ENCODE results near the gene GPR4.
"Not testable (repeated sequence)": the region's sequence is repeated elsewhere in the genome, so short reads cannot be mapped to it uniquely, and the experiment has no call there.

The GPR4 gene

DNA sequence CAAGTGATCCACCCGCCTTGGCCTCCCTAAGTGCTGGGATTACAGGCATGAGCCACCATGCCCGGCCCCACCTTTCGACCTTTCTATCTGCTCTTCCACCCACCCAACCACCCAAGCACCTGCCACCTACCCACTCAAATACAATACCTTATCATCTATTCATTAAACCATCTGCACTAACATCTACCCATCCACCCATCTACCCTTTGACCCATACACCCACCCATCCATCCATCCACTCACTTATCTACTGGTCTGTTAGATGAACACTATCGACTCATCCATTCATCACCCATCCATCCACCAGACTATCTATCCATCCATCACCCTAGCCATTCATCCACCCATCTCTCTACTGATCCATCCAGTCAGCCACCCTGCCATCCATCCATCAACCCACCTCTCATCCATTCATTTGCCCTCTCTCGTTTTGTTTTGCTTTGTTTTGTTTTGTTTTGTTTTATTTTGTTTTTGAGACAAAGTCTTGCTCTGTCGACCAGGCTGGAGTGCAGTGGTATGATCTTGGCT lies 20.0 kb upstream of the GPR4 start:
- DNase-seq: no peak

DNA sequence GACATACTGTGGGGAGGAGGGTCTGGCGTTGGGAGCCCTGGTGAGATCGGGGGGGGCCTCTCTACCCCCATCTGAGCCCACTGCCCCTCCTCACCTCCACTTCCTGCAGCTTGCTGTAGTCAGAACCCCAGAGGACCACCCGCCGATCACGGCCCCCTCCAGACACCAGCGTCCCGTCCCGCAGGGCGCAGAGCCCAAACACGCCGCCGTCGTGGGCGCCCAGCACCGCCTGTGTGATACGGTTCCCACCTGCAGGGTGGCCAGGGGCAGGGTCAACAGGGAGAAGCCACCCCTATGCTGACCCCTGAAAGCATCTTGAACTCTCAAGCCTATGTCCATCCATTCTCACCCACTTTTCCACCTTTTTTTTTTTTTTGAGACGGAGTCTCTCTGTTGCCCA lies 19.4 kb upstream of the GPR4 start:
- no peak for DNase-seq

DNA sequence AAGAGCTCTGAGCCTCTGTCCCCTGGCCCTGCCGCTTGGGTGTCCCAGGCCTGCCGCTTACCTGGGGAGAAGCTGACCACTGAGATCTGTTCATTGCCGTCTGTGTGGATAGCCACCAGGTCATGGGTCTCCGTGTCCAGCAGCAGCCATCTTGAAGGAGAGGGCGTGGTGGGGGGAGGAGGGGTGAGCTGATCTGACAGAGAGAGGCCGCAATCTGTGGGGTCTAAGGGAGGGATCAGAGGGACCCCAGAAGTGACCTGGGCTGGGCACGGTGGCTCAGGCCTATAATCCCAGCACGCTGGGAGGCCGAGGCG lies 14.6 kb upstream of the GPR4 start:
- DNase-seq: no peak

DNA sequence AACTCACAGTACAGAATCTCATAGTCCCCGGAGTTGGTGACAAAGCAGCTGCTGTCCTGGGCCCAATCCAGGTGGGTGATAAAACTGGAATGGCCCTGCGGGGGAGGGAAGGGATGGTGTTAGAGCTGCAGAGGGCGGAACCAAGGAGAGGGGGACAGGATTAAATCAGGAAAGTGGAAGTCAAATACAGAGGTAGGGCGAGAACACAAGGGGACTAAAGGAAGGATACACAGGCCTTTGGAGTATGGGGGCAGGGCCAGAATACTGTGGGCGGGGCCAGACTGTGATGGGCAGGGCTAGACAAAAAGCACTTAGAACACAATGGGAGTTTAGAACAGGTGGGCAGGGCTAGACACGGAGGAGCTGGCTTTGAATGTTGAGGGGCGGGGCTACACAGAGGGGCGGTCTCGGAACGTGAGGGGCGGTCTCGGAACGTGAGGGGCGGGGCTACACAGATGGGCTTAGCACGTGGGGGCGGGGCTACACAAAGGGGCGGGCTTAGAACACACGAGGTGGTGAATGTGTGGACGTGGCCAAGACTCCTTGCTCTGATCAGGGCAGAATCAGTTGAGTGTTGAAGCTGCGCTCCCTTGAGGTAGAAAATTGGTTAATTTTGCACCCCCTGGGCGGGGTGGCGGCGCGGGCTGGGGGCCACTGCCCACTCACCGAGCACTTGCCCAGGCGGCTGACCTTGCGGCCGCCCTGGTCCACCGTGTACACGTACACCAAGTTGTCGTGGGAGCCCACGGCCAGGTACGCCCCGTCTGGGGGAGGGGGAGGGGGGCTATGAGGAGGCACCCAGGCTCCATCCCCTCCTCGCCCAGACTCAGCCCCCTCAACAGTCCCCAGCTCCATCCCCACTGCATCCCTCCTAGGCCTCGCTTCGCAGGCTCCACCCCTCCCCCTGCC lies 14.0 kb upstream of the GPR4 start:
- DNase-seq: peak; percentile 46 to 80 (median 68)

DNA sequence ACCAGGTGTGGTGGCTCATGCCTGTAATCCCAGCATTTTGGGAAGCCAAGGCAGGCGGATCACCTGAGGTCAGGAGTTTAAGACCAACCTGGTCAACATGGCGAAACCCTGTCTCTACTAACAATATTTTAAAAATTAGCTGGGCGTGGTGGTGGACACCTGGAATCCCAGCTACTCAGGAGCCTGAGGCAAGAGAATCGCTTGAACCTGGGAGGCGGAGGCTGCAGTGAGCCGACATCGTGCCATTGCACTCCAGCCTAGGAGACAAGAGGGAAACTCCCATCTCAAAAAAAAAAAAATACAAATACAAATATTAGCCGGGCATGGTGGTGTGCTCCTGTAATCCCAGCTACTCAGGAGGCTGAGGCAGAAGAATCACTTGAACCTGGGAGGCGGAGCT lies 13.0 kb upstream of the GPR4 start:
- DNase-seq: not testable (repeated sequence)

- DNase-seq: peak in 1 of 5 donors; percentile 82
Measured at GRCh38 chr19:45613926-45614725, 12.1 kb upstream of the GPR4 start.

GRCh38 chr19:45608948-45609347 lies 6.9 kb upstream of the GPR4 start:
- DNase-seq: no peak

GRCh38 chr19:45607071-45608029 lies 5.3 kb upstream of the GPR4 start:
- peak in 2 of 5 donors; percentile 14 to 29 for DNase-seq

DNA sequence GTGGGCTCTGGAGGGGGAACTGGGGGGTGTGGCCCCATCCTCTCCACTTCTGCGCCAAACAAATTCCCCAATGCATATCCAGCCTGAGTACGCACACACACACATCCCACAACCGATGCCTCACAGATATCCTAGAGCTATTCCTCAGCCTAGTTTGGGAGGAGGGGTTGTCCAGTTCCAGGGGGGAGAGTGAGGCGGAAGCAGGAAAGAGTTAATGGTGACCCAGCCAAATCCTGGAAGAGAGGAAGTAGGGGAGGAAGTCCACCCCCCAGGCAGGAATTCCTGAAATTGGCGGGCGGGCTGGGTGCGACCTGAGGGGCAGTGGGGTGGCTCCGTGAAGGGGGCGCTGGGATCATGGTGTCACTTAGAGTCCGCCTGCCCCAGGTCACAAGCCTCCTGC lies 897 bp downstream of the GPR4 start:
- DNase-seq: no peak

DNA sequence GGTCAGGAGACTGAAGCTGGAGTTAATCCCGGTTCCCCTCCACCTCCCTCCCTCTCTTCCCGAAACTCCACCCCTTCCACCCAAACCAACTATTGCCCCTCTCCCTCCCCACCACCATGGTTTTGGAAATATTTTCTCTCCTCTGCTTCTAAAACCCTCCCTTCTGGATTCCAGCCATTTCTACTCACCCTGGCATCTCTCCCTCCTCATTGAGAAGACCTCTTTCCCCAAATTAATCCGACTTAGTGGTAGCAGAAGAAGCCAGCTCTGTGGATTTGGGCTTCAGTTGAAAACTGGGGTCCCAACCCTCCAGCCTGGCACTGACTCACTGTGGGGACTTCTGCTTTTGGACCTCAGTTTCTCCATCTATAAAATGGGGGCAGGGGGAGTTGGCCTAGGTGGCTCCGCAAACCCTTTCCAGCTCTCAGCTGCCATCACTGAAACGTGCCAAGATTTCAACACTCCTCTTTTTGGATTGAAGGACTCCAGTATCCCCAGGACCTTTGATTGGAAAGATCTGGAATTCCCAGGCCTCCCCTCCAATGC lies 1.6 kb downstream of the GPR4 start:
- DNase-seq: no peak

DNA sequence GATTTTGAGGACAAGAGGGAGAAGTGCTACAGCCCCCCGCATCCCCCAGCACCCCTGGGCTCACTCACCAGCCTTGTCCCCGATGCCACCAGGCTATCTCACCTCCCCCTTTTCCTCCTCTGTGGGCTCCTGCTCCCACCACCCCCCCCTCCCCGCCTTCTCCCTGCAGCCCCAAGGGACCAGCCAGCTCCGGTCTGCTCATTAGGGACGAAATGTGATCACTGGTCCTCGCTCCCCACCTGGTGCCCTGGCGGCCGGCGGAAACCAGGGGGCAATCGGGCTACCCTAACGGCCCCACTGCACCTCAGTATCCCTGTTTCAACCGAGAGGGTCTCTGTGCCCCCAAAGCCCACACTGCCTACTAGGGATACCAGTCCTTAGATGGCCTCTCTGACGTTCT lies 2.7 kb downstream of the GPR4 start:
- no peak for DNase-seq

- no peak for DNase-seq
Measured at GRCh38 chr19:45598267-45599001, 3.6 kb downstream of the GPR4 start.

DNA sequence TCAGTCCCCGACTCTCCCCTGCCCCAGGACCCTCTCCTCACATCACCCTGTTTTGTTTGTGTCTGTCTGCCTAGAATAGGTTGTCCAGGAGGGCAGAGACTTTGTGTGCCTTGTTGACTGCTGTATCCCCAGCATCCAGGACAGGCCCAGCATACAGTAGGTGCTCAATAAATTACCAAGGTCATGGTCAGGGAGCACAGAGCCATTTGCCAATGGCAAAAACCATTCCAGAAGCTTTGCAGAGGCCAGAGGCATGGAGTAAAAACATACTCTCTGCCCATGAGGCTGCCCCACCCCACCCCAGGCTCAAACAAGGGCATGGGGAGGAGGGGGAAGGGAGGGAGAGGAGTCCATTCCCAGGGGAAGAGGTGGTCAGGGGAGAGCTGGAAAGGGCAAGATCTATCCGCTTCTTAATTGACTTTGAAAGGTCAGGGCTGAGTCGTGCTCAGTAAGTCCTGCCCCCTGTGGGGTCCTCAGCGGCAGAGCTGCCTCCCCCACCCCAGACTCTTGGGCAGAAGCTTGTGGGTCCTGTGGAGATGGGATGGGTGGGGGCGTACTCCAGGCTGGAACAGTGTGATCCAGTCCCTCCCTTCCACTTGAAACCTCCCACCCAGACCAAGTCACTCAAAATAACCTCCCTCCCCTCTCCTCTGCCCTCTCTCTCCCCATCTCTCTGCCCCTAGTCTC lies 4.4 kb downstream of the GPR4 start:
- DNase-seq: no peak

GRCh38 chr19:45595814-45596213 lies 6.2 kb downstream of the GPR4 start:
- no peak for DNase-seq

GRCh38 chr19:45593520-45593919 lies 8.5 kb downstream of the GPR4 start:
- DNase-seq: no peak

GRCh38 chr19:45592366-45592765 lies 9.6 kb downstream of the GPR4 start:
- no peak for DNase-seq

DNA sequence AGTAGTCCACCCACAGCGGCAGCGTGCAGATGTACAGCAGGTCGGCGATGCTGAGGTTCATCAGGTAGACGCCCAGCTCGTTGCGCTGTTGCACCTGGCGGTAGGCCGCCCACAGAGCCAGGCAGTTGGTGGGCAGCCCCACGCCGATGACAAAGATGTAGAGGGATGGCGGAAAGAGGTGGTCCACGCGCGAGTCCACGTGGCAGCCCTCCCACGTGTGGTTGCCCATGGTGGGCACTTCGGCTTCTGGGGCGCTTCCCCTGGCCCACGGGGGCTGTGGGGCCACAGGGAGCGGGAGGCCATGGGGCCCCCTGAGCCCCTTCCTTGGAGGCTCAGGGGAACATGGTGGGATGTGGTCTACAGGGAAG lies 10.4 kb downstream of the GPR4 start:
- no peak for DNase-seq

GRCh38 chr19:45591004-45591637 lies 10.9 kb downstream of the GPR4 start:
- peak in 2 of 5 donors; percentile 14 to 54 for DNase-seq

DNA sequence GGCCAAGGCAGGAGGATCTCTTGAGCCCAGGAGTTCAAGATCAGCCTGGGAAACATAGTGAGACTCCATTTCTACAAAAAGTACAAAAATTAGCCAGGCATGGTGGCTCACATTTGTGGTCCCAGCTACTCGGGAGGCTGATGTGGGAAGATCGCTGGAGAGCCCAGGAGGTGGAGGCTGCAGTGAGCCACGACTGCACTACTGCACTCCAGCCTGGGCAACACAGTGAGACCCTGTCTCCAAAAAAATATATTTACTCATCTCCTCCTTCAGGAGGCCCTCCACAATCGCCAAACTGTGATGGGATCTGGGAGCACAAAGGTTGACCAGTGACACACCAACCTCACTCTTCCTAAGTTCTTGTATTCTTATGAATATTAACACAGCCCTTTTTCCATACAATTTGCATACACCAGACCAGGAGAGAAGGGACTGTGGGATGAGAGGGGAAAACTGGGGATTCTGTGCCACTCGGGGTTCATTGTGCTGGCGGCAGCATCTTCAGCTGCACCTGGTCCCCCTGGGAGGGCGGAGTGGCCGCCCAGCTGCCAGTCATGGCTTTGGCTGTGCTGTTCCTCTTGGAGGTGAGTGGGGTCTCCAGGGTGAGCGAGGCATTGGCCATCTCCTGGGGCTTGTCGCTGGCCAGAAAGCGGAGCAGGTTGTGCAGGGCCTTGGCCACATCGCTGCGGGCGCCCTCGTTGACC lies 11.6 kb downstream of the GPR4 start:
- no peak for DNase-seq

GRCh38 chr19:45589768-45590167 lies 12.2 kb downstream of the GPR4 start:
- no peak for DNase-seq
